ENCODE measurements around the gene NMUR1.

- TF ChIP-seq CTCF (conservative IDR thresholded peaks at IDR 0.05; ENCODE audit: low read length): no peak
- no peak for TF ChIP-seq EZH2phosphoT487 (IDR thresholded peaks at IDR 0.05; ENCODE audit: borderline replicate concordance, low read depth, low read length)
These were observed 42.9 kb upstream of the NMUR1 start for GRCh38 chr2:231573096-231573495.
